H1 (cell line): ENCODE data around the gene CIDEA. TPM values are rescaled to one million over a fixed set of nuclear protein-coding genes. Genes with fewer than 3 reads are reported as not detected.
A peak's percentile ranks its signal among the peaks of the same experiment; 100 is the strongest.

Source experiments
- CTCF ChIA-PET: fragments of 300-600 bp; sonication (Branson Sonifier 250); formaldehyde crosslinking; loops from one replicate; lab custom pipeline; 2021; ENCODE audit not compliant: partially characterized antibody; lab: Charles Lee
- POLR2A ChIA-PET: fragments of 300-600 bp; sonication (Branson Sonifier 250); formaldehyde crosslinking; loops from one replicate; lab custom pipeline; 2021; ENCODE audit warnings: inconsistent platforms; ENCODE audit not compliant: partially characterized antibody; lab: Charles Lee
- DNase-seq, 2 experiments: peaks; one replicate each; pipeline versions ENCODE4 v3.0.0 to v3.0.0-alpha.2; 2010 to 2022; ENCODE audit warnings: low spot score in 2 of 2, low read depth in 1 of 2, mixed read lengths in 1 of 2
- FAIRE-seq: peaks from 2 replicates; lab custom pipeline; 2011; peaks lifted over from hg19 to GRCh38; lab: Jason Lieb, UNC
- H2AFZ ChIP-seq: 2 replicates; pipeline ENCODE4 v1.8.1; 2012; ENCODE audit warnings: low read length, inconsistent platforms
- H2AK5ac ChIP-seq: 2 replicates; pipeline ENCODE4 v1.6.1; 2013; ENCODE audit warnings: low read depth, low read length
- H2BK120ac ChIP-seq: replicated peaks from 2 replicates; pipeline ENCODE3; 2013; ENCODE audit warnings: low read depth, low read length, inconsistent platforms
- H2BK12ac ChIP-seq: 2 replicates; pipeline ENCODE4 v1.6.1; 2013; ENCODE audit warnings: low read depth, low read length
- H2BK15ac ChIP-seq: 2 replicates; pipeline ENCODE4 v1.6.1; 2013; ENCODE audit warnings: low read length
- H2BK20ac ChIP-seq: 2 replicates; pipeline ENCODE4 v1.6.1; 2013; ENCODE audit warnings: low read length
- H2BK5ac ChIP-seq: 2 replicates; pipeline ENCODE4 v1.6.1; 2013; ENCODE audit warnings: low read depth, low read length
- H3K14ac ChIP-seq: 2 replicates; pipeline ENCODE4 v1.6.1; 2013; ENCODE audit warnings: inconsistent platforms; ENCODE audit not compliant: insufficient read length
- H3K18ac ChIP-seq: 2 replicates; pipeline ENCODE4 v1.6.1; 2013; ENCODE audit warnings: low read length; ENCODE audit errors: extremely low read depth
- H3K23ac ChIP-seq: 2 replicates; pipeline ENCODE4 v1.6.1; 2013; ENCODE audit warnings: inconsistent platforms; ENCODE audit not compliant: insufficient read length
- H3K23me2 ChIP-seq: 2 replicates; pipeline ENCODE4 v1.6.1; 2013; ENCODE audit warnings: low read depth, low read length
- H3K27ac ChIP-seq: 2 replicates; pipeline ENCODE4 v1.6.1; 2011; ENCODE audit warnings: low read depth, low read length, inconsistent platforms
- H3K27me3 ChIP-seq, 4 experiments: replicated peaks in 1 of 4; 1 replicate in 1 of 4; 2 replicates in 3 of 4; pipeline versions ENCODE4 v1.6.1 to v1.8.1; 2011 to 2013; ENCODE audit warnings: low read length in 3 of 4, mild to moderate bottlenecking in 3 of 4, inconsistent platforms in 2 of 4, mixed read lengths in 2 of 4, moderate library complexity in 1 of 4; ENCODE audit not compliant: control insufficient read depth in 3 of 4, insufficient read depth in 3 of 4; ENCODE audit errors: extremely low read depth in 1 of 4
- H3K36me3 ChIP-seq, 4 experiments: 2 replicates each; pipeline versions ENCODE4 v1.6.1 to v1.8.1; 2011 to 2013; ENCODE audit warnings: mild to moderate bottlenecking in 4 of 4, low read length in 3 of 4, moderate library complexity in 2 of 4, control low read depth in 1 of 4, inconsistent platforms in 1 of 4; ENCODE audit not compliant: insufficient read depth in 4 of 4, control insufficient read depth in 2 of 4
- H3K4ac ChIP-seq: replicated peaks from 2 replicates; pipeline ENCODE3; 2013; ENCODE audit warnings: low read length, low read depth, mixed read lengths, inconsistent platforms; ENCODE audit not compliant: insufficient read length
- H3K4me1 ChIP-seq, 4 experiments: replicated peaks in 1 of 4; 1 replicate in 1 of 4; 2 replicates in 3 of 4; pipeline versions ENCODE4 v1.6.1 to v1.8.1; 2011 to 2013; ENCODE audit warnings: low read length in 3 of 4, inconsistent platforms in 2 of 4, mixed read lengths in 1 of 4; ENCODE audit not compliant: insufficient read depth in 4 of 4, control insufficient read depth in 3 of 4
- H3K4me2 ChIP-seq, 2 experiments: 2 replicates each; pipeline versions ENCODE4 v1.6.1 to v1.8.1; 2011 to 2013; ENCODE audit warnings: low read depth in 2 of 2, low read length in 2 of 2, control low read depth in 1 of 2, inconsistent platforms in 1 of 2, mild to moderate bottlenecking in 1 of 2; ENCODE audit not compliant: insufficient read depth in 1 of 2
- H3K4me3 ChIP-seq, 4 experiments: fragments of 200-600, 300-600 bp in 1 of 4; sonication (generic), shearing (Covaris generic), sonication (Bioruptor Twin) in 1 of 4; 2 replicates each; pipeline versions ENCODE4 v1.5.1 to v1.8.1; 2011 to 2016; ENCODE audit warnings: low read length in 4 of 4, low read depth in 3 of 4, control low read depth in 2 of 4, inconsistent platforms in 2 of 4, mild to moderate bottlenecking in 2 of 4, mixed read lengths in 1 of 4, moderate library complexity in 1 of 4; ENCODE audit not compliant: insufficient read depth in 2 of 4; ENCODE audit errors: extremely low read depth in 1 of 4
- H3K56ac ChIP-seq: replicated peaks from 2 replicates; pipeline ENCODE3; 2013; ENCODE audit warnings: low read depth, mild to moderate bottlenecking, mixed read lengths, low read length, inconsistent platforms; ENCODE audit not compliant: insufficient read length
- H3K79me1 ChIP-seq: 2 replicates; pipeline ENCODE4 v1.6.1; 2013; ENCODE audit warnings: low read depth, low read length, control low read depth
- H3K79me2 ChIP-seq, 2 experiments: 2 replicates each; pipeline versions ENCODE4 v1.6.1 to v1.8.1; 2012 to 2013; ENCODE audit warnings: low read length in 2 of 2, mild to moderate bottlenecking in 2 of 2, inconsistent platforms in 1 of 2; ENCODE audit not compliant: insufficient read depth in 2 of 2, control insufficient read depth in 1 of 2
- H3K9ac ChIP-seq, 4 experiments: replicated peaks in 1 of 4; 1 replicate in 1 of 4; 2 replicates in 3 of 4; pipeline versions ENCODE4 v1.6.1 to v1.8.1; 2011 to 2013; ENCODE audit warnings: low read depth in 3 of 4, low read length in 3 of 4, control low read depth in 2 of 4, mild to moderate bottlenecking in 2 of 4, moderate library complexity in 2 of 4, inconsistent platforms in 1 of 4; ENCODE audit errors: extremely low read depth in 1 of 4
- H3K9me3 ChIP-seq, 2 experiments: 2 replicates each; pipeline versions ENCODE4 v1.6.1 to v1.8.1; 2012 to 2013; ENCODE audit warnings: mild to moderate bottlenecking in 2 of 2, moderate library complexity in 2 of 2, control low read depth in 1 of 2, inconsistent platforms in 1 of 2, low read depth in 1 of 2, low read length in 1 of 2, mixed read lengths in 1 of 2; ENCODE audit not compliant: insufficient read depth in 2 of 2
- H4K20me1 ChIP-seq, 2 experiments: replicated peaks in 1 of 2; 2 replicates each; pipeline versions ENCODE3 to v1.8.1; 2011 to 2013; ENCODE audit warnings: inconsistent platforms in 2 of 2, low read length in 2 of 2, mild to moderate bottlenecking in 1 of 2; ENCODE audit not compliant: insufficient read depth in 2 of 2, control insufficient read depth in 1 of 2
- H4K5ac ChIP-seq: 2 replicates; pipeline ENCODE4 v1.6.1; 2013; ENCODE audit warnings: low read length, low read depth, mixed read lengths, inconsistent platforms; ENCODE audit not compliant: insufficient read length
- H4K8ac ChIP-seq: 2 replicates; pipeline ENCODE4 v1.8.0; 2013; ENCODE audit warnings: mild to moderate bottlenecking, moderate library complexity, low read length, inconsistent platforms; ENCODE audit not compliant: insufficient read depth; ENCODE audit errors: extremely low read depth
- H4K91ac ChIP-seq: replicated peaks from 2 replicates; pipeline ENCODE3; 2013; ENCODE audit warnings: low read length, mixed read lengths, inconsistent platforms; ENCODE audit not compliant: insufficient read length
- CEBPB ChIP-seq: IDR thresholded peaks from 2 replicates; pipeline ENCODE4 v1.6.1; 2012; ENCODE audit warnings: low read depth, low read length
- MAX ChIP-seq: IDR thresholded peaks from 2 replicates; pipeline ENCODE4 v1.6.1; 2012; ENCODE audit warnings: inconsistent platforms
- PHF8 ChIP-seq: fragments of 200-600 bp; sonication (generic); conservative IDR thresholded peaks from 2 replicates; pipeline ENCODE4 v1.7.1; 2012; ENCODE audit warnings: low read depth, mild to moderate bottlenecking, inconsistent platforms, low read length, moderate library complexity
- SAP30 ChIP-seq: fragments of 300-600 bp; sonication (generic); IDR thresholded peaks from 2 replicates; pipeline ENCODE4 v1.7.1; 2012; ENCODE audit warnings: low read length, moderate library complexity, mild to moderate bottlenecking, inconsistent platforms; ENCODE audit not compliant: insufficient read depth, insufficient replicate concordance
- TAF1 ChIP-seq: IDR thresholded peaks from 2 replicates; pipeline ENCODE4 v1.6.1; 2011; ENCODE audit warnings: mild to moderate bottlenecking, low read depth, low read length
- WGBS, 2 experiments: shearing (Covaris generic) in 1 of 2; methylation state at CpG; one replicate each; pipeline versions ENCODE4 v1.1.6 to v1.1.7; 2013 to 2015; ENCODE audit warnings: low lambda C conversion rate in 2 of 2, mixed read lengths in 2 of 2, inconsistent platforms in 1 of 2, low coverage in 1 of 2, missing lambda C conversion rate in 1 of 2; ENCODE audit not compliant: insufficient replicate concordance in 2 of 2, insufficient coverage in 1 of 2, insufficient read length in 1 of 2; ENCODE audit errors: extremely low coverage in 1 of 2, missing lambda C conversion rate in 1 of 2; 5-methylcytosine and 5-hydroxymethylcytosine counted together
- polyA plus RNA-seq, 7 experiments: library from polyadenylated mRNA; depleted of rRNA in 3 of 7; stranded (reverse) in 5 of 7; unstranded in 2 of 7; fragments of >200 nt in 5 of 7; fragments of 200-250 nt in 2 of 7; gene quantifications; 1 replicate in 5 of 7; 2 replicates in 1 of 7; 4 replicates in 1 of 7; pipeline versions ENCODE4 v1.2.1 to v1.2.3, GENCODE V29; 2011 to 2013; ENCODE audit warnings: missing spikeins in 2 of 7, mixed read lengths in 2 of 7
- total RNA-seq: library from RNA; stranded (reverse); fragmentation: NEBNext Ultra II Directional; extraction: Animal tissue kit (Norgen Biotek cat#: 25700); gene quantifications from 2 replicates; pipeline ENCODE4 v1.2.1, GENCODE V29; 2021

The CIDEA gene
- total and polyA plus RNA-seq, 2 of the 8 experiments (the other 6 are each of a cell fraction or from before 2014, with no cell fraction given): not detected

- no peak overlapping the region for H2AK5ac ChIP-seq
- H3K56ac ChIP-seq: no peak overlapping the region
- no peak overlapping the region for H3K18ac ChIP-seq
- H3K4ac ChIP-seq: no peak overlapping the region
- H4K20me1 ChIP-seq: peaks cover 1 to 2% of the 10 kb centered on the region in 2 experiments
- no peak overlapping the region for H2BK15ac ChIP-seq
- H2BK12ac ChIP-seq: peak overlapping the region; percentile 88; the same call in 1 of the 2 replicates
- H3K23ac ChIP-seq: no peak overlapping the region
- FAIRE-seq (no peak), DNase-seq (no peak)
- H4K91ac ChIP-seq: no peak overlapping the region
- H4K5ac ChIP-seq: no peak overlapping the region
- peaks cover 2 to 11% (median 6%) of the 10 kb centered on the region in 4 experiments for H3K4me1 ChIP-seq
- H3K27ac ChIP-seq: no peak overlapping the region
- WGBS, 2 experiments: 35% methylated on average over 4 of the region's 4 CpGs; no CpG with 5 or more reads in 1 of the 2 experiments
- H3K27me3 ChIP-seq: peaks cover 38 to 63% (median 55%) of the 10 kb centered on the region in 4 experiments
- no peak overlapping the region for H2BK20ac ChIP-seq
- ChIA-PET CTCF (interaction anchor here (0.6 to 4.1 kb wide), 9 partner anchors 8 to 284 kb away, joined by 3 to 14 read pairs (median 4); no protein-coding TSS in a partner anchor), POLR2A (interaction anchor here (0.9 to 1.4 kb wide), 2 partner anchors 18 to 33 kb away, joined by 3 read pairs; no protein-coding TSS in a partner anchor)
- H3K9me3 ChIP-seq: no peaks in the 10 kb centered on the region
- H3K14ac ChIP-seq: no peak overlapping the region
- H4K8ac ChIP-seq: no peak overlapping the region
- no peak overlapping the region for H2BK120ac ChIP-seq
- H3K79me2 ChIP-seq: no peaks in the 10 kb centered on the region
- H3K23me2 ChIP-seq: peaks cover 18% of the 10 kb centered on the region; the same call in 1 of the 2 replicates
- TF ChIP-seq PHF8 (no peak), CEBPB (no peak), TAF1 (no peak), SAP30 (no peak), MAX (no peak)
- no peaks in the 10 kb centered on the region for H3K79me1 ChIP-seq
- H3K4me2 ChIP-seq: peak overlapping the region; percentile 71 to 99; a peak in 2 of 4 replicates
- H3K4me3 ChIP-seq: peak overlapping the region in 1 of 4 experiments; percentile 67; a peak in 1 of 8 replicates
- no peaks in the 10 kb centered on the region for H3K36me3 ChIP-seq
- H2BK5ac ChIP-seq: no peak overlapping the region
- no peak overlapping the region for H3K9ac ChIP-seq
- H2AFZ ChIP-seq: no peak overlapping the region
Observed at GRCh38 chr18:12255626-12256026, 1.5 kb downstream of the CIDEA start.
